Left lung (tissue), 14 donors: ENCODE measurements around the gene SLC44A5. TPM values are rescaled to one million over a fixed set of nuclear protein-coding genes. Genes with fewer than 3 reads are reported as not detected.
"Not testable (repeated sequence)": the region's sequence is repeated elsewhere in the genome, so short reads cannot be mapped to it uniquely, and the experiment has no call there.

Source experiments
- ATAC-seq: fragments of 200-7000 bp; cut with Tn5 transposase; one replicate; pipeline ENCODE4 v1.9.1; 2020; ENCODE audit warnings: moderate library complexity
- DNase-seq, 4 donors: peaks; one replicate each; pipeline ENCODE4 v3.0.0-alpha.2; 2013 to 2020
- H3K27ac ChIP-seq, 2 donors: fragments of 200-600 bp; sonication (generic) in 1 of 2; one replicate each; pipeline versions ENCODE4 v1.5.0 to v1.8.0; 2020 to 2021
- H3K27me3 ChIP-seq, 2 donors: fragments of 200-600 bp; sonication (generic) in 1 of 2; one replicate each; pipeline versions ENCODE4 v1.5.0 to v1.8.0; 2020 to 2021
- H3K36me3 ChIP-seq, 2 donors: fragments of 200-600 bp; sonication (generic) in 1 of 2; one replicate each; pipeline versions ENCODE4 v1.5.0 to v1.8.0; 2020 to 2021
- H3K4me1 ChIP-seq, 2 donors: fragments of 200-600 bp; one replicate each; pipeline ENCODE4 v1.8.0; 2021
- H3K4me3 ChIP-seq, 2 donors: fragments of 200-600 bp; sonication (generic) in 1 of 2; one replicate each; pipeline versions ENCODE4 v1.5.0 to v1.8.0; 2020 to 2021; ENCODE audit warnings: mild to moderate bottlenecking in 1 of 2
- H3K9me3 ChIP-seq, 2 donors: fragments of 200-600 bp; sonication (generic) in 1 of 2; one replicate each; pipeline versions ENCODE4 v1.5.0 to v1.8.0; 2020 to 2021
- intact Hi-C, 2 donors: fragments of 100-400 bp; cut with DNase I; formaldehyde crosslinking; loops; one replicate each; pipeline versions ENCODE4 v1.11.2 to v1.14.2; 2022
- long read RNA-seq, 12 donors: library from polyadenylated mRNA in 2 of 12; unstranded in 2 of 12; transcript quantifications; one replicate each; pipeline ENCODE4 v2.0.0 and lab custom pipeline, GENCODE V29; 2019 to 2026
- polyA plus RNA-seq, 6 donors: library from polyadenylated mRNA; unstranded; fragments of 120-200 nt; gene quantifications; one replicate each; pipeline ENCODE4 v1.2.1, GENCODE V29; 2013; ENCODE audit not compliant: insufficient read length in 6 of 6
- total RNA-seq, 2 donors: library from RNA; stranded (reverse); fragmentation: NEBNext Ultra II Directional; extraction: Animal tissue kit (Norgen Biotek cat#: 25700); gene quantifications; one replicate each; pipeline ENCODE4 v1.2.1, GENCODE V29; 2021
- TF ChIP-seq, protein P1 (sequence below), 2 donors: fragments of 200-600 bp; sonication (generic) in 1 of 2; IDR thresholded peaks; one replicate each; pipeline versions ENCODE4 v1.5.0 to v1.8.0; 2021; ENCODE audit warnings: antibody characterized with exemption in 2 of 2
- donor health status: DM: no; HTN: yes; CAD: no.
- donor health status: DM: no; HTN: no; CAD: no.

Gene SLC44A5
- under 1 TPM; 0.09 to 0.16 TPM for total RNA-seq
- 1 to 10 TPM; 1.3 to 6.4 (median 4.2) TPM for polyA plus RNA-seq
- long read RNA-seq, donor 1: 0 reads
- long read RNA-seq, donor 2: 0 reads
- long read RNA-seq, donor 3: 0 reads
- long read RNA-seq, donor 4: 0 reads
- long read RNA-seq, donor 5: 0 reads
- long read RNA-seq, donor 6: 0 reads
- long read RNA-seq, donor 7: 0 reads
- long read RNA-seq, donor 8: 0 reads
- long read RNA-seq, donor 9: 0 reads
- long read RNA-seq, donor 10: 0 reads
- long read RNA-seq, donor 11: 0 reads
- long read RNA-seq, donor 12: 0 reads

- DNase-seq: no peak
- intact Hi-C loops: no loop called here
- TF ChIP-seq, protein P1, sequence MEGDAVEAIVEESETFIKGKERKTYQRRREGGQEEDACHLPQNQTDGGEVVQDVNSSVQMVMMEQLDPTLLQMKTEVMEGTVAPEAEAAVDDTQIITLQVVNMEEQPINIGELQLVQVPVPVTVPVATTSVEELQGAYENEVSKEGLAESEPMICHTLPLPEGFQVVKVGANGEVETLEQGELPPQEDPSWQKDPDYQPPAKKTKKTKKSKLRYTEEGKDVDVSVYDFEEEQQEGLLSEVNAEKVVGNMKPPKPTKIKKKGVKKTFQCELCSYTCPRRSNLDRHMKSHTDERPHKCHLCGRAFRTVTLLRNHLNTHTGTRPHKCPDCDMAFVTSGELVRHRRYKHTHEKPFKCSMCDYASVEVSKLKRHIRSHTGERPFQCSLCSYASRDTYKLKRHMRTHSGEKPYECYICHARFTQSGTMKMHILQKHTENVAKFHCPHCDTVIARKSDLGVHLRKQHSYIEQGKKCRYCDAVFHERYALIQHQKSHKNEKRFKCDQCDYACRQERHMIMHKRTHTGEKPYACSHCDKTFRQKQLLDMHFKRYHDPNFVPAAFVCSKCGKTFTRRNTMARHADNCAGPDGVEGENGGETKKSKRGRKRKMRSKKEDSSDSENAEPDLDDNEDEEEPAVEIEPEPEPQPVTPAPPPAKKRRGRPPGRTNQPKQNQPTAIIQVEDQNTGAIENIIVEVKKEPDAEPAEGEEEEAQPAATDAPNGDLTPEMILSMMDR (IDR thresholded peaks at IDR 0.05): no peak
- Histone ChIP-seq H3K27me3 (peaks cover 23 to 50% of the 10 kb centered on the region in 2 donors), H3K27ac (no peak within 1 kb of the TSS), H3K9me3 (no peaks in the 10 kb centered on the region), H3K4me3 (no peak within 1 kb of the TSS), H3K36me3 (no peaks in the 10 kb centered on the region), H3K4me1 (peaks cover 5 to 14% of the 10 kb centered on the region in 2 donors)
- ATAC-seq: no peak
These were observed at the start of gene SLC44A5 for GRCh38 chr1:75611014-75611413. TSS of gene SLC44A5 (minus strand) at chr1:75611114. CDS start at chr1:75541447, 69,667 bp downstream.

DNA sequence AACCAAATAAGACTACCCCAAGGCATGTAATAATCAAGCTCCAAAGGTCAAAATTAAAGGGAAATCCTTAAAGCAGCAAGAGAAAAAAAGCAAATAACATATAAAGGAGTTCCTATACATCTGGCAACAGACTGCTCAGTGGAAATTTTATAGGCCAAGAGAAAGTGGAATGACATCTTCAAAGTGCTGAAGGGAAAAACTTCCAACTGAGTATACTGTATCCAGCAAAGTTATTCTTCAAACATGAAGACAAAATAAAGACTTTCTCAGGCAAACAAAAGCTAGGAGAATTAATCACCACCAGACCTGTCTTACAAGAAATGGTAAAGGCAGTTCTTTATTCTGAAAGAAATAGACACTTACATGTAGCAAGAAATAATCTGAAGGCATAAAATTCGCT lies 45.0 kb upstream of the SLC44A5 start:
- H3K4me3 ChIP-seq: no peak overlapping the region
- TF ChIP-seq, protein P1 (IDR thresholded peaks at IDR 0.05): no peak
- H3K4me1 ChIP-seq: no peaks in the 10 kb centered on the region
- no peak overlapping the region for H3K27ac ChIP-seq
- intact Hi-C loops: no loop called here
- peaks cover 0 to 18% of the 10 kb centered on the region in 2 donors for H3K9me3 ChIP-seq
- no peaks in the 10 kb centered on the region for H3K36me3 ChIP-seq
- H3K27me3 ChIP-seq: no peaks in the 10 kb centered on the region
- DNase-seq (no peak), ATAC-seq (no peak)

DNA sequence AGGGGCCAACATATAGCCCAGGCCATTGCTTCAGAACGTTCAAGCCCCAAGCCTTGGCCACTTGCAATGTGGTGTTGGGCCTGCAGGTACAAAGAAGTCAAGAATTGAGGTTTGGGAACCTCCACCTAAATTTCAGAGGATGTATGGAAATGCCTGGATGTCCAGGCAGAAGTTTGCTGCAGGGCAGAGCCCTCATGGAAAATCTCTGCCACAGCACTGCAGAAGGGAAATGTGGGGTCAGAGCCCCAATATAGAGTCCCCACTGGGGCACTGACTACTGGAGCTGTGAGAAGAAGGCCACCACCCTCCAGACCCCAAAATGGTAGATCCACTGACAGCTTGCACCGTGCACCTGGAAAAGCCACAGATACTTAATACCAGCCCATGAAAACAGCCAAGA lies 36.3 kb upstream of the SLC44A5 start:
- H3K36me3 ChIP-seq, DNase-seq, H3K4me3 ChIP-seq, H3K27me3 ChIP-seq, intact Hi-C loops, ATAC-seq, H3K27ac ChIP-seq, H3K4me1 ChIP-seq: not testable (repeated sequence)
- H3K9me3 ChIP-seq: peaks cover 0 to 18% of the 10 kb centered on the region in 2 donors

DNA sequence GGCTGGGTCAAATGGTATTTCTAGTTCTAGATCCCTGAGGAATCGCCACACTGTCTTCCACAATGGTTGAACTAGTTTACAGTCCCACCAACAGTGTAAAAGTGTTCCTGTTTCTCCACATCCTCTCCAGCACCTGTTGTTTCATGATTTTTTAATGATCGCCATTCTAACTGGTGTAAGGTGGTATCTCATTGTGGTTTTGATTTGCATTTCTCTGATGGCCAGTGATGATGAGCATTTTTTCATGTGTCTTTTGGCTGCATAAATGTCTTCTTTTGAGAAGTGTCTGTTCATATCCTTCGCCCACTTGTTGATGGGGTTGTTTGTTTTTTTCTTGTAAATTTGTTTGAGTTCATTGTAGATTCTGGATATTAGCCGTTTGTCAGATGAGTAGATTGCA lies 34.2 kb upstream of the SLC44A5 start:
- not testable (repeated sequence) for ATAC-seq

DNA sequence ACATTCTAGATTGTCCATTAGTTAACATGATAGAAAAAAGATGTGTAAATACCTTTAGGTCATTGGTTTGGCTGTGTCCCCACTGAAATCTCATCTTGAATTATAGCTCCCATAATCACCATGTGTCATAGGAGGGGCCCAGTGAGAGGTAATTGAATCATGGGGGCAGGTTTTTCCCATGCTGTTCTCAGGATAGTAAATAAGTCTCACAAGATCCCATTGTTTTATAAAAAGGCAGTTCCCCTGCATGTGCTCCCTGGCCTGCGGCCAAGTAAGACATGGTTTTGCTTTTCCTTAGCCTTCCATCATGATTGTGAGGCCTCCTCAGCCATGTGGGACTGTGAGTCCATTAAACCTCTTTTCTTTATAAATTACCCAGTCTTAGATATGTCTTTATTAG lies 32.5 kb upstream of the SLC44A5 start:
- no peaks in the 10 kb centered on the region for H3K4me1 ChIP-seq
- H3K27me3 ChIP-seq: no peaks in the 10 kb centered on the region
- ATAC-seq (no peak), DNase-seq (peak in 1 of 4 donors; percentile 1)
- no peaks in the 10 kb centered on the region for H3K36me3 ChIP-seq
- H3K9me3 ChIP-seq: peaks cover 0 to 18% of the 10 kb centered on the region in 2 donors
- H3K4me3 ChIP-seq: no peak overlapping the region
- intact Hi-C loops: no loop called here
- H3K27ac ChIP-seq: no peak overlapping the region
- TF ChIP-seq, protein P1 (IDR thresholded peaks at IDR 0.05): no peak

More for the DNA sequence above, 34.2 kb upstream of the SLC44A5 start:
- H3K27me3 ChIP-seq, H3K4me3 ChIP-seq, DNase-seq, H3K4me1 ChIP-seq, H3K27ac ChIP-seq, H3K36me3 ChIP-seq, intact Hi-C loops: not testable (repeated sequence)
- H3K9me3 ChIP-seq: peaks cover 0 to 18% of the 10 kb centered on the region in 2 donors

- Histone ChIP-seq H3K27ac (no peak overlapping the region), H3K4me1 (no peaks in the 10 kb centered on the region), H3K9me3 (peaks cover 0 to 3% of the 10 kb centered on the region in 2 donors), H3K36me3 (no peaks in the 10 kb centered on the region), H3K4me3 (no peak overlapping the region), H3K27me3 (no peaks in the 10 kb centered on the region)
- intact Hi-C loops: no loop called here
- ATAC-seq (peak; percentile 75), DNase-seq (no peak)
- TF ChIP-seq, protein P1 (IDR thresholded peaks at IDR 0.05): no peak
These were observed 30.4 kb upstream of the SLC44A5 start for GRCh38 chr1:75641325-75641724.
